ENCODE measurements around the gene GPRASP3. TPM values are rescaled to one million over a fixed set of nuclear protein-coding genes. Genes with fewer than 3 reads are reported as not detected.

Gene GPRASP3
- total RNA-seq, 2 donors from 2014 or later, result 7.4 to 16.4 TPM

- Histone ChIP-seq H3K9me3 (ENCODE audit: control insufficient read depth, low read length) (no peaks in the 10 kb centered on the region), H3K27me3 (ENCODE audit: control insufficient read depth, insufficient read depth, low read length, poor library complexity, severe bottlenecking) (peaks cover 5% of the 10 kb centered on the region), H3K36me3 (ENCODE audit: control insufficient read depth, insufficient read depth, low read length) (no peaks in the 10 kb centered on the region), H3K4me1 (ENCODE audit: control insufficient read depth, insufficient read depth, low read length) (no peaks in the 10 kb centered on the region), H3K4me3 (ENCODE audit: low read length) (peak within 1 kb of the TSS; percentile 86), H3K9ac (ENCODE audit: extremely low read depth, low read length, poor library complexity, severe bottlenecking) (peak within 1 kb of the TSS; percentile 41), H3K27ac (ENCODE audit: low read depth, low read length) (no peak within 1 kb of the TSS)
- 1% methylated on average over 63 of the region's 68 CpGs; no CpG with 5 or more reads in 1 of the 2 experiments for WGBS, 2 experiments (ENCODE audit: insufficient coverage in 1 of 2, insufficient read length in 1 of 2)
- Mint-ChIP-seq H3K36me3 (ENCODE audit: low read depth) (peaks cover 11% of the 10 kb centered on the region), H3K4me3 (peak within 1 kb of the TSS; percentile 82), H3K9me3 (peaks cover 57% of the 10 kb centered on the region), H3K27me3 (ENCODE audit: insufficient read depth) (peaks cover 6% of the 10 kb centered on the region), H3K4me1 (peaks cover 3% of the 10 kb centered on the region), H3K27ac (peak within 1 kb of the TSS; percentile 88)
- DNase-seq, result peak; percentile 72
- TF ChIP-seq CTCF (conservative IDR thresholded peaks at IDR 0.05), result no peak
Measured at GRCh38 chrX:102712216-102712966, 8.2 kb upstream of the GPRASP3 start, which contains the start of gene GPRASP2. GPRASP2 (plus strand) TSS chrX:102712448; CDS start chrX:102714870, 2,422 bp downstream.

GRCh38 chrX:102712981-102713625, 7.4 kb upstream of the GPRASP3 start:
- peaks cover 59% of the 10 kb centered on the region for H3K9me3 Mint-ChIP-seq
- peaks cover 3% of the 10 kb centered on the region for H3K4me1 Mint-ChIP-seq
- H3K27me3 Mint-ChIP-seq (ENCODE audit: insufficient read depth), result peaks cover 6% of the 10 kb centered on the region
- TF ChIP-seq CTCF (conservative IDR thresholded peaks at IDR 0.05), result peak; percentile 79
- Histone ChIP-seq H3K36me3 (ENCODE audit: control insufficient read depth, insufficient read depth, low read length) (no peaks in the 10 kb centered on the region), H3K9me3 (ENCODE audit: control insufficient read depth, low read length) (no peaks in the 10 kb centered on the region), H3K27me3 (ENCODE audit: control insufficient read depth, insufficient read depth, low read length, poor library complexity, severe bottlenecking) (peaks cover 5% of the 10 kb centered on the region), H3K9ac (ENCODE audit: extremely low read depth, low read length, poor library complexity, severe bottlenecking) (peak overlapping the region; percentile 41), H3K27ac (ENCODE audit: low read depth, low read length) (no peak overlapping the region), H3K4me1 (ENCODE audit: control insufficient read depth, insufficient read depth, low read length) (no peaks in the 10 kb centered on the region), H3K4me3 (ENCODE audit: low read length) (peak overlapping the region; percentile 86)
- H3K36me3 Mint-ChIP-seq (ENCODE audit: low read depth), result peaks cover 11% of the 10 kb centered on the region
- WGBS, 2 experiments (ENCODE audit: insufficient coverage in 1 of 2, insufficient read length in 1 of 2), result 1% methylated on average over 15 of the region's 23 CpGs; no CpG with 5 or more reads in 1 of the 2 experiments
- peak overlapping the region; percentile 82 for H3K4me3 Mint-ChIP-seq
- H3K27ac Mint-ChIP-seq, result peak overlapping the region; percentile 88
- peak; percentile 74 for DNase-seq

GRCh38 chrX:102714994-102715393, 5.5 kb upstream of the GPRASP3 start:
- no peak overlapping the region for H3K27ac Mint-ChIP-seq
- Histone ChIP-seq H3K27me3 (ENCODE audit: control insufficient read depth, insufficient read depth, low read length, poor library complexity, severe bottlenecking) (no peaks in the 10 kb centered on the region), H3K9me3 (ENCODE audit: control insufficient read depth, low read length) (no peaks in the 10 kb centered on the region), H3K36me3 (ENCODE audit: control insufficient read depth, insufficient read depth, low read length) (no peaks in the 10 kb centered on the region), H3K27ac (ENCODE audit: low read depth, low read length) (no peak overlapping the region), H3K4me1 (ENCODE audit: control insufficient read depth, insufficient read depth, low read length) (no peaks in the 10 kb centered on the region), H3K9ac (ENCODE audit: extremely low read depth, low read length, poor library complexity, severe bottlenecking) (no peak overlapping the region), H3K4me3 (ENCODE audit: low read length) (no peak overlapping the region)
- TF ChIP-seq CTCF (conservative IDR thresholded peaks at IDR 0.05), result peak; percentile 20
- H3K27me3 Mint-ChIP-seq (ENCODE audit: insufficient read depth), result peaks cover 6% of the 10 kb centered on the region
- DNase-seq, result peak; percentile 65
- peaks cover 3% of the 10 kb centered on the region for H3K4me1 Mint-ChIP-seq
- H3K9me3 Mint-ChIP-seq, result peaks cover 49% of the 10 kb centered on the region
- H3K36me3 Mint-ChIP-seq (ENCODE audit: low read depth), result peaks cover 11% of the 10 kb centered on the region
- no peak overlapping the region for H3K4me3 Mint-ChIP-seq
- WGBS, 2 experiments (ENCODE audit: insufficient coverage in 1 of 2, insufficient read length in 1 of 2), result 87 to 100% methylated on average over 4 to 6 of the region's 6 CpGs
